Calu3 (cell line): ENCODE data around the gene SPAG7. TPM values are rescaled to one million over a fixed set of nuclear protein-coding genes. Genes with fewer than 3 reads are reported as not detected.

Experiments used
- BruUV-seq: library from RNA; stranded (reverse); fragments of 400-500 nt; replicated peaks from 2 replicates; lab custom pipeline; 2021; lab: Mats Ljungman, UMichigan
- CTCF ChIA-PET: fragments of 300-600 bp; sonication (Branson Sonifier 250); formaldehyde crosslinking; loops from one replicate; lab custom pipeline; 2022; ENCODE audit warnings: antibody characterized with exemption; lab: Charles Lee
- DNase-seq: peaks from one replicate; pipeline ENCODE4 v3.0.0; 2022
- H3K27ac Mint-ChIP-seq: one replicate; pipeline ENCODE4 v1.8.0; 2022; ENCODE audit warnings: mixed read lengths; ENCODE audit not compliant: unreplicated experiment
- H3K27me3 Mint-ChIP-seq: one replicate; pipeline ENCODE4 v1.8.0; 2022; ENCODE audit warnings: mixed read lengths; ENCODE audit not compliant: unreplicated experiment
- H3K36me3 Mint-ChIP-seq: one replicate; pipeline ENCODE4 v1.8.0; 2022; ENCODE audit warnings: mild to moderate bottlenecking, moderate library complexity, mixed read lengths; ENCODE audit not compliant: insufficient read depth, unreplicated experiment
- H3K4me1 Mint-ChIP-seq: one replicate; pipeline ENCODE4 v1.8.0; 2022; ENCODE audit warnings: mild to moderate bottlenecking, low read depth, mixed read lengths; ENCODE audit not compliant: unreplicated experiment
- H3K4me3 Mint-ChIP-seq: one replicate; pipeline ENCODE4 v1.8.0; 2022; ENCODE audit warnings: mild to moderate bottlenecking, low read depth, moderate library complexity, mixed read lengths; ENCODE audit not compliant: unreplicated experiment
- H3K9me3 Mint-ChIP-seq: one replicate; pipeline ENCODE4 v1.8.0; 2022; ENCODE audit warnings: low read depth, mixed read lengths; ENCODE audit not compliant: unreplicated experiment
- CTCF ChIP-seq: fragments of 200-600 bp; IDR thresholded peaks from one replicate; pipeline ENCODE4 v1.8.0; 2022; ENCODE audit warnings: antibody characterized with exemption; ENCODE audit not compliant: unreplicated experiment
- intact Hi-C: fragments of 100-400 bp; cut with micrococcal nuclease; formaldehyde crosslinking; loops from one replicate; pipeline ENCODE4 v1.10.0; 2022; ENCODE audit not compliant: unreplicated experiment
- total RNA-seq: library from RNA; stranded (reverse); gene quantifications from 2 replicates; pipeline ENCODE4 v1.2.3, GENCODE V29; 2022

Gene SPAG7
- total RNA-seq, 1 experiment from 2014 or later = 34.3 TPM

- CTCF ChIA-PET = interaction anchor here (1.4 to 2.4 kb wide), 3 partner anchors 17 to 79 kb away, joined by 3 to 8 read pairs (median 8); partner anchors contain the start of gene SPAG7
- TF ChIP-seq CTCF = no peak
- no peak for DNase-seq
- BruUV-seq = TSS peak; percentile 35
- H3K27ac Mint-ChIP-seq = peak overlapping the region; percentile 50
- H3K9me3 Mint-ChIP-seq = no peaks in the 10 kb centered on the region
- intact Hi-C loops = loop anchor here (10.0 kb wide), 1 partner anchor 73 kb away; no protein-coding TSS in a partner anchor
- H3K4me3 Mint-ChIP-seq = peak overlapping the region; percentile 92
- no peaks in the 10 kb centered on the region for H3K27me3 Mint-ChIP-seq
- H3K36me3 Mint-ChIP-seq = peaks cover 28% of the 10 kb centered on the region
- H3K4me1 Mint-ChIP-seq = peaks cover 32% of the 10 kb centered on the region
Observed at GRCh38 chr17:4987767-4988567, 20.4 kb upstream of the SPAG7 start.

- Mint-ChIP-seq H3K9me3 (no peaks in the 10 kb centered on the region), H3K27ac (peak within 1 kb of the TSS; percentile 50), H3K27me3 (no peaks in the 10 kb centered on the region), H3K36me3 (peaks cover 32% of the 10 kb centered on the region), H3K4me1 (peaks cover 32% of the 10 kb centered on the region), H3K4me3 (peak within 1 kb of the TSS; percentile 92)
- peak; percentile 64 for TF ChIP-seq CTCF
- no TSS peak for BruUV-seq
- peak; percentile 82 for DNase-seq
- intact Hi-C loops = loop anchor here (10.0 kb wide), 1 partner anchor 72 kb away; no protein-coding TSS in a partner anchor
- CTCF ChIA-PET = interaction anchor here (1.4 to 2.4 kb wide), 3 partner anchors 16 to 78 kb away, joined by 3 to 8 read pairs (median 8); partner anchors contain the start of gene SPAG7
Observed at GRCh38 chr17:4986951-4987766, 19.5 kb upstream of the SPAG7 start, which contains the start of gene CAMTA2. Gene CAMTA2, minus strand, starts transcription at chr17:4987675. Its CDS starts 1,453 bp downstream, at chr17:4986222.

GRCh38 chr17:4986403-4986802 is 18.8 kb upstream of the SPAG7 start:
- BruUV-seq = TSS peak; percentile 36
- Mint-ChIP-seq H3K27me3 (no peaks in the 10 kb centered on the region), H3K4me1 (peaks cover 32% of the 10 kb centered on the region), H3K27ac (peak overlapping the region; percentile 50), H3K36me3 (peaks cover 34% of the 10 kb centered on the region), H3K4me3 (peak overlapping the region; percentile 92), H3K9me3 (no peaks in the 10 kb centered on the region)
- DNase-seq = no peak
- TF ChIP-seq CTCF = no peak
- intact Hi-C loops = loop anchor here (10.0 kb wide), 1 partner anchor 72 kb away; no protein-coding TSS in a partner anchor
- CTCF ChIA-PET = interaction anchor here (2.3 to 2.4 kb wide), 2 partner anchors 19 to 77 kb away, joined by 8 read pairs; partner anchors contain the start of gene SPAG7

GRCh38 chr17:4982305-4982704 is 14.7 kb upstream of the SPAG7 start:
- intact Hi-C loops = loop anchor here (10.0 kb wide), 1 partner anchor 68 kb away; no protein-coding TSS in a partner anchor
- peaks cover 10% of the 10 kb centered on the region for H3K4me1 Mint-ChIP-seq
- no peaks in the 10 kb centered on the region for H3K9me3 Mint-ChIP-seq
- no peak for TF ChIP-seq CTCF
- no TSS peak for BruUV-seq
- H3K36me3 Mint-ChIP-seq = peaks cover 20% of the 10 kb centered on the region
- H3K27ac Mint-ChIP-seq = peak overlapping the region; percentile 7
- DNase-seq = no peak
- H3K4me3 Mint-ChIP-seq = no peak overlapping the region
- CTCF ChIA-PET = no interaction called here
- no peaks in the 10 kb centered on the region for H3K27me3 Mint-ChIP-seq
